HG03064 (cell line): ENCODE measurements around the gene MS4A10.
"Not testable (repeated sequence)": the region's sequence is repeated elsewhere in the genome, so short reads cannot be mapped to it uniquely, and the experiment has no call there.

Experiments used
- ATAC-seq: cut with Tn5 transposase; IDR thresholded peaks from one replicate; pipeline ENCODE4 v1.9.1; 2021; ENCODE audit warnings: low read depth; ENCODE audit not compliant: unreplicated experiment

MS4A10 gene

GRCh38 chr11:60821827-60822599, 36.9 kb downstream of the MS4A10 start:
- no peak for ATAC-seq

DNA sequence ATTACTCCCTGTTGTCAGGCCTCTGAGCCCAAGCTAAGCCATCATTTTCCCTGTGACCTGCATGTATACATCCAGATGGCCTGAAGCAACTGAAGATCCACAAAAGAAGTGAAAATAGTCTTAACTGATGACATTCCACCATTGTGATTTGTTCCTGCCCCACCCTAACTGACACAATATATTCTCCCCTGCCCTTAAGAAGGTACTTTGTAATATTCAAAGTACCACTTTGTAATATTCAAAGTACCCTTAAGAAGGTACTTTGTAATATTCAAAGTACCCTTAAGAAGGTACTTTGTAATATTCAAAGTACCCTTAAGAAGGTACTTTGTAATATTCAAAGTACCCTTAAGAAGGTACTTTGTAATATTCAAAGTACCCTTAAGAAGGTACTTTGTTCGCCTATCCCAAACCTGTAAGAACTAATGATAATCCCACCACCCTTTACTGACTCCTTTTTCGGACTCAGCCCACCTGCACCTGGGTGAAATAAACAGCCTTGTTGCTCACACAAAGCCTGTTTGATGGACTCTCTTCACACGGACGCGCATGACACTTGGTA, 38.7 kb downstream of the MS4A10 start:
- ATAC-seq = not testable (repeated sequence)

DNA sequence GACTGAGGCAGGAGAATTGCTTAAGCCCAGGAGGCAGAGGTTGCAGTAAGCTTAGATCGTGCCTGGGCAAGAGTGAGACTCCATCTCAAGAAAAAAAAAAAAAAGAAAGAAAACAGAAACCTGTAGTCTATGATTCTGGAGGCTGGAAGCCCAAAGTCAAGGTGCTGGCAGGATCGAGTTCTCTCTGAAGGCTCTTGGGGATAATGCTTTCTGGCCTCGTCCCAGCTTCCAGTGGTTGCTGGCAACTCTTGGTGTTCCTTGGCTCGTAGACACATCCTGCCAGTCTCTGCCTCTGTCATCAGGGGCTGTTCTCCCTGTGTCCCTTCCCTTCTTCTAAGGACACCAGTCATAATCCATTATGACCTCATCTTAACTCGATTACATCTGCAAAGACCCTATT, 40.0 kb downstream of the MS4A10 start:
- no peak for ATAC-seq

GRCh38 chr11:60825790-60826189, 40.7 kb downstream of the MS4A10 start:
- ATAC-seq = no peak

DNA sequence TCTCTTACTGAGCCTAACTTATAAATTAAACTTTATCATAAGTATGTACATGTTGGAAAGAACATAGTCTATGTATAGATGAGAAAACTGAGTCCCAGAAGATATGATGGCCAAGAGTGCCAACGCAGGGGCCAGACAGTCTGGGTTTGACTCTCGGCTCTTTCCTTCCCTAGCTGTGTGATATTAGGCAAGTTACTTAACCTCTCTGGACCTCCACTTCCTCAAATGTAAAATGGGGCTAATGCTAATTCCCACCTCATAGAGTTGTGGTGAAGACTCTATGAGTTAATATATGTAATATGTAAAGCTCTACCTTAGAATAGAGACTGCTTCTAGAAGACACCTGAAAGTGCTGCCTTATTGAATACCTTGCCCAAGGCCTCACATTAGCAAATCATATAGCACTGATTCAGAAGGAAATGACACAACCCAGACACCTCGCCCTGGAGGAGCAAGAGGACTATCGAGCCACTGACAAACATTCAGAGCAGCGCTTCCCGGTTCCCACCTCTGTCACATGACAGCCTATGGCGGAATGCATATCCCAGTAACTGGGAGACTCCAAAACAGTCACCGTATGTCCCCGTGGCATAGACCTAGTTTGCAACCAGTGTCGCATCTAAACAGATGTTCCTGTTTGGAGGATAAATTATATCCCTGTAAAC, 45.5 kb downstream of the MS4A10 start:
- ATAC-seq = no peak

DNA sequence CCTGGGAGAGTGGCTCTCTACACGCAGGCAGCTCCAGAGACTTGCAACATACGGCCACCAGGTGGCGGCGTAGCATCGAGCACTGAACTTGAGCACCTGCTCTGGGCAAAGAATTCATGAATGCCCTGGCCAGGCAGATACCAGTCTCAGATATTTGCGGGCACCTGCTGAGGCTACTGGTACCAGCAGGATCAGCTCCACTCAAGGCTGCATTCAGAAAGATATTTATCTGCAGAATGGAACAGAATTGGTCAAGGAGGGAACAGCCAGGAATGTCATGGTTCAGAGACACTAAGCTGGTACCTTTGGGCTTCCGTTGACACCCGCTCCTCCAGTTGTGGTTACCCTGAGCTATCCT, 46.0 kb downstream of the MS4A10 start:
- no peak for ATAC-seq

DNA sequence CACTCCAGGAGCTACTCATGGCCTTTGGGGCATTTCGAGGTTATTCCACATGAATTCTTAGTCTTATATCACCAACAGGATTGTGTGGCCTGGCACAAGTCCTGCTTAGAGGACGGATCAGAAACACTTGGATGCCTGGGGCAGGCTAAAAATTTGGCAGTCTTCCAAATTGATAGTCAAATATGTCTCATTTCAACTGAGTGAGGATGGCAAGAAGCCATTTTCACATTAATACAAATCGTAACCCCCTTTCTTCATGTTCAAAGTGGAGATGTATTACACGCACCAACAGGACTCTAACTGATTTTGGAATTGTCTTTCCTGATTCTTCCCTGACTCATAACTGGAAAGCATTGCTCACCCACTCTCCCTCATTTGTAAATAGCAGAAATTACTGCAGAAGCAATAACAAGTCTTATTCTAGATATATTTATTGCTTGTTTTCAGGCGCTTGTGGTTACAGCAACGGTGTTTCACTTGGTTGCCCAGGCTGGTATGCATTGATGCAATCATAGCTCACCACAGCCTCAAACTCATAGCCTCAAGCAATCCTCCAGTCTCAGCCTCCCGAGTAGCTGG, 46.5 kb downstream of the MS4A10 start:
- ATAC-seq = no peak

DNA sequence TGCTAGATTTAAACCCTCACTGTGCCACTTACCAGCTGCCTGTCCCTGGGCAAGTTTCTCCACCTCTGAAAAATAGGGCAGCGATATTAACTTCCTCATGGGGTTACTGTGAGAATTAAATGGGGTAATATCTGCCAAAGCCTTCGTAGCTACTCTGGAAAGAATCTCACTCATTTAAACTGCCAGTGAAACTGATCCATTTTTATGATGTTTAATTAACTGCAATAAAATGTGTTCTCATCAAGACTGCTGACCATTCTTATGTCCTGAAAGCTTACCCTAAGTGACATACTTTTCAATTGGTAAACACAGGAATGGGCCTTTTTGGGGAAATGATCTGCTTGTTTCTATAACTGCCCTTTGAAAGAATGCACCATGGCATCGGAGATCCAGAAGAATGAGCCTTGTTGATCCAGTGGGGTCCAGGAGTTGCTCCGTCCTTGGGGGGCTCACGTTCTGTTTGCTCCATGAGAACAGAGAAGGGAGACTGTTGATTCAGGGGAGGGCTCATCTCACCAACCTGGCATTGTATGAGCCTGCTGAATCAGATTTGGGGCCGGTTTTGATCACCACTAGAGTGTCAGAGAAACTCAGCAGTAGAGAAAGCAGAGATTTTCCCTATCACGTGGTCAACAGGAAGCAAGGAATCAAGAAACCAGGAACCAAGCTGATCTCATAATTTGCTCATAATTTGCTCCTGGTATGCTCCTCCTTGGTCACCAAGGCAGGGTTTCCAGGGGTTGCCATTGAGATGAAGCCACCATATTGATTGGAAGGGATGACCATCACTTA, 49.8 kb downstream of the MS4A10 start:
- ATAC-seq = no peak

- no peak for ATAC-seq
These were observed 50.4 kb downstream of the MS4A10 start for GRCh38 chr11:60835534-60835846.

DNA sequence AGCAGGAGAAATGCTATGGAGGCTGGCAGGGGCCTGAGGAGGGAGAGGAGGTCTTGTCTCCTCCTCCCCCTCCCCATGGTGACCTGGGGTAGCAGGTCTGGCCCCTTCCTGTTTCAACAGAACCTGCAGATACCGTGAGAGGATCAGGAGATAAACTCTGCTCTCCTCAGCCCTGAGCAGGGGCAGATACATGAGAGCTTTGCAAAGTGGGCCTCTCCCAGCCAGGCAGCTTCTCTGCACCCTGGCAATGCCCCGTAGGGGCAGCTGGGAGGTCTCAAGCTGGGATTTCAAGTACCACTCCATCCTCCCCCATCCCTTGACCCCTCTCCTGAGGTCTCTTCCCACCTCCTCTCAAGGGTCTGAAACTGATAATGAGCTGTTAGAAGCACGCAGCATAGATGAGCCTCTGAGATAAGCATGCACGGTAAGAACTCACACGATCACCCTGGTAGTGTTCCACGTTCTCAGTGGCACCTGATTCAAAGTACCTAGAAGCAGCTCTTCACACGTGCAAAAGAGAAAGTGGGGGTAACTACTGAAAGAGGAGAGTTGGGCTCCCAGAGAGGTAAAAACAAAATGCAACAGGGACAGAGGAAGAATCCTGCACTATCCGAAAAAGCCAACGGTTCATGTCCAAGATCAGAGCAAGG, 51.9 kb downstream of the MS4A10 start:
- no peak for ATAC-seq

DNA sequence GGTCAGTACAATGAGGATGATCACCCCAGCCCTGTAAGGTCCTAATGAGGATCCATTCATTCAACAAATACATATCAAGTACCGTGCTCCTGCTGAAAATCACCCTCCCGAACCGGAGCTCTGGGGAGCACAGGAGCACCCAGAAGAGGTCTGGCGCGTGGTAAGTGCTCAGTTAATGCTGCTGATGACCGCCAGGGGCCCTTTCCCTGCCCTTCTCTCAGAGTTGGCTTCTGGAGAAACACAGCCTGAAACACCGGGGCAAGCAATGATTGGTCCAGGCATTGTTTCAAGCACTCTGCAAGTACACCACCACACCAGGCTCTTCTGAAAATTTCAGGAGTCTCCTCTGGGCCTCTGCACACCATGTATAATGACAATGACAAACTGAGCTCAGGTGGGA, 53.0 kb downstream of the MS4A10 start:
- no peak for ATAC-seq

DNA sequence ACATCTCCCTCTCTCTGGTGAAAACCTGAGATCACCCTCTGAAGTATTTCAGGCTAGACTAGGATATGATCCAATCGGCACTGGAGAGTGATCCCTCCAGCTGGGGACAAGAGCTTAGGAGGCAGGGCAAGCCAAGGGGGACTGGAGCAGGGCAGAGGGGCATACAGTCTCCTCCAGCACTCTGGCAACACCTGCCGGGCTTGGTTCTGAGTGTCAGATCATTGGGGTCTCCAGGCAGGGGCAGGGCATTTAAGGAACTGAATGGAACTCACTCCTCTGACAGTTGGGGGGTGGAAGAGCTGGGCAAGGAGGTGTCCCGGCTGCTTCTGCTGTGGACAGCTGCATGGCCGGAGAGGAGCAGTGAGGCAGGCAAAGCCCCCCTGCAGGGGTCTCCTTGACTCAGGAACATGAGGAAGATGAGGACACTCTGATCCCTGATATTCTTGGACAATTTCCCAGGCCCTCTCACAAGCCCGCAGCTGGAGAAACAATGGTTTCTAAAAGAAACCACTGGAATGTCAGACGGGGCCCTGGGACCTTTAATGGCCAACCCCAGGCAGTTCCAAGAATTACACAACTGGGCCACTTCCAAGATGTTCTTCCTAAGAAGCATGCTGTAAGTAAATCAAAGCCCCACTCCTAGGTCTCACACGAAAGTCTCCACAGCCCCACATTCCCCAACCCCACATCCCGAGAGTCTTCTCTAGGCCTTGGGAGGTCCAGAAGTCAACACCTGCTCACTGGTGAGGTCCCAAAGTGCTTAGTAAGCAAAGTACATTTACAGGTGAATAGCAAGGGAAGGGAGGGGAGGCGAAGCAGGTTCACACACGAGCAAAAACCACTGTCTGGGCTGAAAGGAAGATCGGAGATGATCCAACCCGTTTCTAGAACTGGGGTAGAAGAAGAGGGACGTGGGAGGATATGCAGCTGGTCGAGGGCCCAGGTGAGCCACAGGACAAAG, 55.6 kb downstream of the MS4A10 start:
- ATAC-seq = no peak

- ATAC-seq = peak; percentile 64
These were observed 56.9 kb downstream of the MS4A10 start, which contains the start of gene CCDC86 for GRCh38 chr11:60841797-60842667. TSS of gene CCDC86 (plus strand) at chr11:60842113. CDS start at chr11:60842125, 12 bp downstream.

DNA sequence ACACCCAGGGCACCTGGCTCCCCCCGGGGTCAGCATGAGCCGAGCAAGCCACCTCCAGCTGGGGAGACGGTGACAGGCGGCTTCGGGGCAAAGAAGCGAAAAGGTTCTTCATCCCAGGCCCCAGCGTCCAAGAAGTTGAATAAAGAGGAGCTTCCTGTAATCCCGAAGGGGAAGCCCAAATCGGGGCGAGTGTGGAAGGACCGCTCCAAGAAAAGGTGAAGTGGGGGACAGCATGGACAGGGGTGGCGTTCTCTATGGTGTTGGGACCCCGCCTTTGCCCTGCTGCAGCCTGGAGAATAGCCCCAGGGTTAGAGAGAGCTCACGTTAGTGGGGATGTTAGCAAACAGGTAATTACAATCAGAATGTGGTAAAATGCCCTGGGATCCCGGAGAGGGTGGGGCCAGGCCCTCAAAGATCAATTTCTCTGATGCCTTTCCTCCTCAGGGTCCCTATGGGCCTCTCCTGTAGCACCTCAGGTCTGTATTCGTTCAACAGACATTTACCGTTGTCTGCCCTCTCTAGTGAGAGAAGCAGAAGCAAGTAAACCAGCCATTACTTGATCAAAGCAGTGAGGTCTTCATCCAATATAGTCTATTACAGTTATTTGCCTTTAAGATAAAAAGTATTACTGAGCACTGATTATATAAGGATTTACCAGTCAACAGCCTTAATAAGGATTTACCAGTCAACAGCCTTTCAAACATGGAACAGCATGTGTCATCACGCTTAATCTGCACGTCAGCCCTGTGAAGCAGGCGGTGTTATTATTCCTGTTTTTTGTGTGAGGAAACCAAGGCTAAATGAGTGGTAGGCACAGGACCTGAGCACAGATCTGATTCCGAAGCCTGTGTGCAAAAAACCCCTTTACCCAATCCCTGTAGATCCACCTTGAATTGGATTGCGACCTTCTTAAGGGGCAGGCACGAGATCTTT, 57.8 kb downstream of the MS4A10 start:
- no peak for ATAC-seq

- no peak for ATAC-seq
These were observed 59.1 kb downstream of the MS4A10 start for GRCh38 chr11:60844045-60844869.

DNA sequence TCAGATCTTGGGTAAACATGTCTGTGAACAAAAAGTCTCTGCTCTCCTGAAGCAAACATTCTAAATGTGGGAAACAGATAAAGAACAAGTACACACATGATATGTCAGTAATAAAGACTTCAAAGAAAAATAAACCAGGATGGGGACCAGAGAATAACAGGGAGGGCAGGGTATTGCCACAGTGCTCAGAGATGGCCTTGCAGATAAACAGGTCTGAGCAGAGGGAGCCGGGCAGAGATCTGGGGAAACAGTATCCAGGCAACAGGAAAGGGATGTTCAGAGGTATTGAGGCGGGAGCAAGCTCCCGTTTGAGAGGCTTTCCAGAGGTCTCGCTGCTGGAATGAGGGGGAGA, 59.7 kb downstream of the MS4A10 start:
- ATAC-seq = no peak

GRCh38 chr11:60845338-60845737, 60.2 kb downstream of the MS4A10 start:
- no peak for ATAC-seq
